CD14-positive monocyte (primary cell): ENCODE results near the gene COL4A2. TPM values are rescaled to one million over a fixed set of nuclear protein-coding genes. Genes with fewer than 3 reads are reported as not detected.

Experiments
- DNase-seq, 3 donors: peaks; one replicate each; pipeline ENCODE4 v3.0.0-alpha.2; 2011 to 2022
- H2AFZ ChIP-seq: 2 replicates; pipeline ENCODE4 v1.6.0; 2012; ENCODE audit warnings: mild to moderate bottlenecking, low read depth, low read length, inconsistent platforms; ENCODE audit not compliant: insufficient read depth, poor library complexity, severe bottlenecking
- H3K27ac ChIP-seq, 2 donors: 1 replicate in 1 of 2; 2 replicates in 1 of 2; pipeline ENCODE4 v1.5.1; 2012 to 2013; ENCODE audit warnings: low read length in 2 of 2, control low read depth in 1 of 2, inconsistent platforms in 1 of 2, low read depth in 1 of 2, mild to moderate bottlenecking in 1 of 2
- H3K27me3 ChIP-seq, 2 donors: one replicate each; pipeline versions ENCODE4 v1.6.0 to v1.6.1; 2011 to 2013; ENCODE audit warnings: low read length in 2 of 2; ENCODE audit not compliant: control insufficient read depth in 2 of 2, insufficient read depth in 2 of 2
- H3K36me3 ChIP-seq, 2 donors: replicated peaks in 1 of 2; 1 replicate in 1 of 2; 2 replicates in 1 of 2; pipeline versions ENCODE4 v1.5.1 to v1.6.1; 2012 to 2013; ENCODE audit warnings: low read length in 2 of 2, control low read depth in 1 of 2, inconsistent platforms in 1 of 2, mild to moderate bottlenecking in 1 of 2; ENCODE audit not compliant: insufficient read depth in 2 of 2, control insufficient read depth in 1 of 2
- H3K4me1 ChIP-seq, 2 donors: 1 replicate in 1 of 2; 2 replicates in 1 of 2; pipeline versions ENCODE4 v1.5.1 to v1.6.1; 2012 to 2013; ENCODE audit warnings: low read length in 2 of 2, control low read depth in 1 of 2, inconsistent platforms in 1 of 2, mild to moderate bottlenecking in 1 of 2, moderate library complexity in 1 of 2; ENCODE audit not compliant: insufficient read depth in 2 of 2, control insufficient read depth in 1 of 2
- H3K4me2 ChIP-seq: replicated peaks from 2 replicates; pipeline ENCODE3; 2012; ENCODE audit warnings: low read length, moderate library complexity, mild to moderate bottlenecking; ENCODE audit not compliant: poor library complexity, severe bottlenecking; ENCODE audit errors: extremely low read depth
- H3K4me3 ChIP-seq, 3 experiments: fragments of 200-600 bp in 1 of 3; sonication (generic) in 1 of 3; replicated peaks in 1 of 3; 1 replicate in 2 of 3; 2 replicates in 1 of 3; pipeline ENCODE4 v1.5.1; 2011 to 2013; ENCODE audit warnings: low read length in 3 of 3, mild to moderate bottlenecking in 3 of 3, control low read depth in 2 of 3, low read depth in 2 of 3, inconsistent platforms in 1 of 3, moderate library complexity in 1 of 3
- H3K79me2 ChIP-seq: 2 replicates; pipeline ENCODE4 v1.6.0; 2012; ENCODE audit warnings: mild to moderate bottlenecking, control low read depth, inconsistent platforms, low read length, moderate library complexity; ENCODE audit not compliant: insufficient read depth
- H3K9ac ChIP-seq: 2 replicates; pipeline ENCODE4 v1.6.0; 2017; ENCODE audit warnings: low read length, mild to moderate bottlenecking; ENCODE audit not compliant: insufficient read depth, poor library complexity, severe bottlenecking
- H3K9me3 ChIP-seq, 2 donors: replicated peaks in 1 of 2; 1 replicate in 1 of 2; 2 replicates in 1 of 2; pipeline versions ENCODE4 v1.5.1 to v1.6.1; 2012 to 2013; ENCODE audit warnings: low read length in 2 of 2, control low read depth in 1 of 2; ENCODE audit not compliant: control insufficient read depth in 1 of 2, insufficient read depth in 1 of 2
- H4K20me1 ChIP-seq: 2 replicates; pipeline ENCODE4 v1.6.0; 2012; ENCODE audit warnings: mild to moderate bottlenecking, low read length, control low read depth, moderate library complexity; ENCODE audit not compliant: insufficient read depth
- H3K27ac Mint-ChIP-seq, 7 donors: one replicate each; pipeline ENCODE4 v1.8.0; 2020; ENCODE audit warnings: mild to moderate bottlenecking in 7 of 7, mixed read lengths in 7 of 7, moderate library complexity in 6 of 7, inconsistent platforms in 2 of 7
- H3K27me3 Mint-ChIP-seq, 3 donors: one replicate each; pipeline ENCODE4 v1.8.0; 2021 to 2022; ENCODE audit warnings: low read depth in 3 of 3, mild to moderate bottlenecking in 3 of 3, mixed read lengths in 3 of 3, moderate library complexity in 3 of 3, inconsistent platforms in 1 of 3
- H3K36me3 Mint-ChIP-seq, 2 donors: one replicate each; pipeline ENCODE4 v1.8.0; 2020; ENCODE audit warnings: mixed read lengths in 2 of 2, inconsistent platforms in 1 of 2, mild to moderate bottlenecking in 1 of 2
- H3K4me1 Mint-ChIP-seq: one replicate; pipeline ENCODE4 v1.8.0; 2020; ENCODE audit warnings: mild to moderate bottlenecking, mixed read lengths
- H3K4me3 Mint-ChIP-seq, 2 donors: one replicate each; pipeline ENCODE4 v1.8.0; 2020; ENCODE audit warnings: mild to moderate bottlenecking in 2 of 2, mixed read lengths in 2 of 2, moderate library complexity in 1 of 2
- H3K9me3 Mint-ChIP-seq, 7 donors: one replicate each; pipeline ENCODE4 v1.8.0; 2020 to 2022; ENCODE audit warnings: mixed read lengths in 7 of 7, mild to moderate bottlenecking in 6 of 7, moderate library complexity in 6 of 7, inconsistent platforms in 2 of 7
- CTCF ChIP-seq: fragments of 200-600 bp; IDR thresholded peaks from one replicate; pipeline ENCODE4 v1.8.0; 2022; ENCODE audit warnings: antibody characterized with exemption, mild to moderate bottlenecking
- WGBS: methylation state at CpG from one replicate; pipeline ENCODE4 v1.1.5; 2013; ENCODE audit warnings: missing lambda C conversion rate; ENCODE audit not compliant: insufficient coverage; 5-methylcytosine and 5-hydroxymethylcytosine counted together
- intact Hi-C, 2 donors: fragments of 100-400 bp; cut with micrococcal nuclease; formaldehyde crosslinking; loops; one replicate each; pipeline versions ENCODE4 v1.15.0 to v1.15.1; 2023
- polyA plus RNA-seq, 3 donors: library from polyadenylated mRNA; depleted of rRNA in 1 of 3; unstranded in 2 of 3; stranded (reverse) in 1 of 3; fragments of 300-500 nt in 2 of 3; fragments of >200 nt in 1 of 3; fragmentation: Illumina TruSeq in 2 of 3; gene quantifications; 1 replicate in 2 of 3; 2 replicates in 1 of 3; pipeline ENCODE4 v1.2.3, GENCODE V29; 2012 to 2021

Gene COL4A2
- polyA plus RNA-seq, 3 donors, result not detected

GRCh38 chr13:110271313-110271712, 35.8 kb upstream of the COL4A2 start:
- Mint-ChIP-seq H3K27ac (no peak overlapping the region), H3K27me3 (peaks cover 10 to 24% (median 12%) of the 10 kb centered on the region in 3 donors), H3K9me3 (no peaks in the 10 kb centered on the region), H3K36me3 (no peaks in the 10 kb centered on the region), H3K4me3 (no peak overlapping the region), H3K4me1 (no peaks in the 10 kb centered on the region)
- H3K4me2 ChIP-seq, result no peak overlapping the region
- H3K27me3 ChIP-seq, result peaks cover 0 to 8% of the 10 kb centered on the region in 2 donors
- H2AFZ ChIP-seq, result no peak overlapping the region
- no peak overlapping the region for H3K9ac ChIP-seq
- WGBS, result 40% methylated on average over 1 of the region's 5 CpGs
- no peak overlapping the region for H3K4me3 ChIP-seq
- no peaks in the 10 kb centered on the region for H3K36me3 ChIP-seq
- no peaks in the 10 kb centered on the region for H3K79me2 ChIP-seq
- TF ChIP-seq CTCF, result no peak
- H3K9me3 ChIP-seq, result no peaks in the 10 kb centered on the region
- H3K27ac ChIP-seq, result no peak overlapping the region
- no peak for DNase-seq
- H4K20me1 ChIP-seq, result no peaks in the 10 kb centered on the region
- no peaks in the 10 kb centered on the region for H3K4me1 ChIP-seq
- intact Hi-C loops, result no loop called here

- H3K79me2 ChIP-seq, result no peaks in the 10 kb centered on the region
- intact Hi-C loops, result no loop called here
- no peaks in the 10 kb centered on the region for H4K20me1 ChIP-seq
Observed at GRCh38 chr13:110272227-110272626, 34.9 kb upstream of the COL4A2 start.

More at GRCh38 chr13:110272227-110272626, 34.9 kb upstream of the COL4A2 start:
- no peak for DNase-seq
- Mint-ChIP-seq H3K4me3 (no peak overlapping the region), H3K9me3 (no peaks in the 10 kb centered on the region), H3K27me3 (peaks cover 8 to 20% (median 12%) of the 10 kb centered on the region in 3 donors), H3K27ac (no peak overlapping the region), H3K36me3 (no peaks in the 10 kb centered on the region), H3K4me1 (no peaks in the 10 kb centered on the region)
- Histone ChIP-seq H3K27ac (no peak overlapping the region), H3K9ac (no peak overlapping the region), H3K4me1 (no peaks in the 10 kb centered on the region), H3K36me3 (no peaks in the 10 kb centered on the region), H3K4me3 (no peak overlapping the region), H3K9me3 (no peaks in the 10 kb centered on the region), H3K4me2 (no peak overlapping the region), H3K27me3 (peaks cover 0 to 3% of the 10 kb centered on the region in 2 donors), H2AFZ (no peak overlapping the region)
- 84% methylated on average over 4 of the region's 5 CpGs for WGBS
- no peak for TF ChIP-seq CTCF
